Heart left ventricle (tissue), 16 donors: ENCODE results near the gene MEFV. TPM values are rescaled to one million over a fixed set of nuclear protein-coding genes. Genes with fewer than 3 reads are reported as not detected.

Experiments used
- ATAC-seq, 4 donors: fragments of 200-7000 bp; cut with Tn5 transposase; one replicate each; pipeline ENCODE4 v1.9.1; 2020 to 2022; ENCODE audit warnings: moderate library complexity in 4 of 4, mild to moderate bottlenecking in 3 of 4, moderate number of reproducible peaks in 1 of 4
- DNase-seq, 5 donors: peaks; one replicate each; pipeline ENCODE4 v3.0.0-alpha.2; 2020
- H3K27ac ChIP-seq, 12 donors: fragments of 200-600 bp; sonication (generic) in 4 of 12; one replicate each; pipeline versions ENCODE4 v1.5.0 to v1.8.0; 2016 to 2022; ENCODE audit warnings: mild to moderate bottlenecking in 2 of 12
- H3K27me3 ChIP-seq, 9 donors: fragments of 200-600 bp; sonication (generic) in 2 of 9; one replicate each; pipeline versions ENCODE4 v1.5.1 to v1.8.0; 2016 to 2022; ENCODE audit warnings: mild to moderate bottlenecking in 3 of 9
- H3K36me3 ChIP-seq, 9 donors: fragments of 200-600 bp; sonication (generic) in 2 of 9; one replicate each; pipeline versions ENCODE4 v1.5.0 to v1.8.0; 2018 to 2022; ENCODE audit warnings: mild to moderate bottlenecking in 2 of 9
- H3K4me1 ChIP-seq, 12 donors: fragments of 200-600 bp; sonication (generic) in 4 of 12; one replicate each; pipeline versions ENCODE4 v1.5.0 to v1.8.0; 2016 to 2022; ENCODE audit warnings: mild to moderate bottlenecking in 3 of 12
- H3K4me3 ChIP-seq, 12 donors: fragments of 200-600 bp; sonication (generic) in 4 of 12; one replicate each; pipeline versions ENCODE4 v1.5.0 to v1.8.0; 2017 to 2022; ENCODE audit warnings: mild to moderate bottlenecking in 9 of 12, moderate library complexity in 4 of 12
- H3K9me3 ChIP-seq, 12 donors: fragments of 200-600 bp; sonication (generic) in 4 of 12; one replicate each; pipeline versions ENCODE4 v1.5.0 to v1.8.0; 2016 to 2022; ENCODE audit warnings: mild to moderate bottlenecking in 1 of 12
- POLR2A ChIP-seq, 2 donors: fragments of 450-650 bp; IDR thresholded peaks; one replicate each; pipeline ENCODE4 v1.6.1; 2017; ENCODE audit warnings: antibody characterized with exemption in 2 of 2, mild to moderate bottlenecking in 2 of 2, moderate library complexity in 2 of 2
- WGBS, 4 donors: extraction: QIAGEN DNeasy Blood & Tissue Kit in 2 of 4; methylation state at CpG; one replicate each; pipeline versions ENCODE4 v1.1.5 to v1.1.7; 2013 to 2018; 5-methylcytosine and 5-hydroxymethylcytosine counted together
- intact Hi-C, 10 donors: fragments of 100-400 bp; cut with DNase I; formaldehyde crosslinking; loops; one replicate each; pipeline versions ENCODE4 v1.11.1 to v1.14.2; 2022
- long read RNA-seq, 3 donors: library from polyadenylated mRNA; unstranded; transcript quantifications; one replicate each; pipeline ENCODE4 v2.0.0, GENCODE V29; 2020 to 2021
- polyA plus RNA-seq, 2 donors: library from polyadenylated mRNA; stranded (reverse); fragments of 200-250 nt; gene quantifications; one replicate each; pipeline ENCODE4 v1.2.3, GENCODE V29; 2013
- total RNA-seq, 9 donors: library from RNA; depleted of rRNA in 2 of 9; stranded (reverse); fragments of >200 nt in 2 of 9; fragmentation: NEBNext Ultra II Directional in 3 of 9; extraction: Animal tissue kit (Norgen Biotek cat#: 25700) in 3 of 9; gene quantifications; one replicate each; pipeline versions ENCODE4 v1.1.0 to v1.2.4, GENCODE V29; 2016 to 2023
- TF ChIP-seq, protein P1 (sequence below), 12 donors: fragments of 200-600 bp; sonication (generic) in 4 of 12; IDR thresholded peaks; one replicate each; pipeline versions ENCODE4 v1.5.0 to v1.8.0; 2018 to 2022; ENCODE audit warnings: antibody characterized with exemption in 12 of 12, mild to moderate bottlenecking in 5 of 12
- donor health status: ischemic (EF 13 %, LVEDD 7.1; RV severe dilation, severe dysfunction).
- donor health status: healthy with polysubstance abuse.
- donor health status: DM: no; HTN: yes; CAD: no.
- donor health status: DM: no; HTN: no; CAD: no.
- donor health status: ischemic (EF 25% LVEDD 6.9; RV normal size, moderate dysfunction).
- donor health status: ischemic (EF 25% LVEDD 5.7; RV mildly dilated, moderate dysfunction).
- donor health status: healthy.
- donor health status: DM: yes; HTN: yes; CAD: no.
- donor health status: ischemic (EF 35%, LVEDD 5.7; RV mildly dilated, moderate dysfunction).
- donor health status: nonischemic (EF 11% LVEDD 7.7; RV severe dilation, severe dysfunction).
- donor health status: DM: yes; HTN: yes; CAD: no.
- donor health status: PGD.
- donor health status: ischemic (EF 29% LVEDD 5.4; RV normal size, mild dysfunction).
- donor health status: nonischemic (EF 23%, LVEDD 6.1; RV moderate dilation, normal function).

The MEFV gene, protein sequence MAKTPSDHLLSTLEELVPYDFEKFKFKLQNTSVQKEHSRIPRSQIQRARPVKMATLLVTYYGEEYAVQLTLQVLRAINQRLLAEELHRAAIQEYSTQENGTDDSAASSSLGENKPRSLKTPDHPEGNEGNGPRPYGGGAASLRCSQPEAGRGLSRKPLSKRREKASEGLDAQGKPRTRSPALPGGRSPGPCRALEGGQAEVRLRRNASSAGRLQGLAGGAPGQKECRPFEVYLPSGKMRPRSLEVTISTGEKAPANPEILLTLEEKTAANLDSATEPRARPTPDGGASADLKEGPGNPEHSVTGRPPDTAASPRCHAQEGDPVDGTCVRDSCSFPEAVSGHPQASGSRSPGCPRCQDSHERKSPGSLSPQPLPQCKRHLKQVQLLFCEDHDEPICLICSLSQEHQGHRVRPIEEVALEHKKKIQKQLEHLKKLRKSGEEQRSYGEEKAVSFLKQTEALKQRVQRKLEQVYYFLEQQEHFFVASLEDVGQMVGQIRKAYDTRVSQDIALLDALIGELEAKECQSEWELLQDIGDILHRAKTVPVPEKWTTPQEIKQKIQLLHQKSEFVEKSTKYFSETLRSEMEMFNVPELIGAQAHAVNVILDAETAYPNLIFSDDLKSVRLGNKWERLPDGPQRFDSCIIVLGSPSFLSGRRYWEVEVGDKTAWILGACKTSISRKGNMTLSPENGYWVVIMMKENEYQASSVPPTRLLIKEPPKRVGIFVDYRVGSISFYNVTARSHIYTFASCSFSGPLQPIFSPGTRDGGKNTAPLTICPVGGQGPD
- total RNA-seq (1 to 10 TPM in 4 of 9 donors, under 1 TPM in 5; 0.39 to 4.3 (median 0.91) TPM), polyA plus RNA-seq (under 1 TPM; 0.23 to 0.33 TPM)
- long read RNA-seq, donor 1: 0 reads
- long read RNA-seq, donor 2: 0 reads
- long read RNA-seq, donor 3: 0 reads

DNA sequence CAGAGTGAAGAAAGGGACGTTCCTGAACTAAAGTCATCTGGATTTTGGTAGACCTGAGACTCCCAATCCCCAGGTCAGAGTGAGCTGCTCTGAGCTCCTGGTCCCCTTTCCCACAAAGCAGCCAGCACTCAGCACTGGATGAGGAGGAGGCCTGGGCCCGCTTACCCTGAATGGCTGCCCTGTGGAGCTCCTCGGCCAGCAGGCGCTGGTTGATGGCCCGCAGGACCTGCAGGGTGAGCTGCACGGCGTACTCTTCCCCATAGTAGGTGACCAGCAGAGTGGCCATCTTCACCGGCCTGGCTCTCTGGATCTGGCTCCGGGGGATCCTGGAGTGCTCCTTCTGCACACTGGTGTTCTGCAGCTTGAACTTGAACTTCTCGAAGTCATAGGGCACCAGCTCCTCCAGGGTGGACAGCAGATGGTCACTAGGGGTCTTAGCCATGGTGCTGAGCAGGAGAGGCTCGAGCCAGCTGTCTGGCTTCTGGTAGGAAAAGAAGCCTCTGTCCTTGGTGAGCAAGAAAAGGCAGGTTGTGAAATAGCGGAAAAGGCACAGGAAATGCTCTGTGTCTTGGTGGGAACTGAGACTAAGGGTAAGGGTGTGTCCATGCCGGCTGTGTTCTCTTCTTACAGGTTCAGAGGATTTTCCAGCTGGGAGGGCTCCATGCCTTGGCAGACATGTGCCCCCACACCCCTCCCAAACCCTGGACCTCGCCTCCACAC is at the start of gene MEFV:
MEFV (minus strand) TSS at position 488 of the 720 bp plus-strand sequence; CDS start at position 442, 46 bp downstream.
- no peak for TF ChIP-seq POLR2A (IDR thresholded peaks at IDR 0.05)
- TF ChIP-seq, protein P1, sequence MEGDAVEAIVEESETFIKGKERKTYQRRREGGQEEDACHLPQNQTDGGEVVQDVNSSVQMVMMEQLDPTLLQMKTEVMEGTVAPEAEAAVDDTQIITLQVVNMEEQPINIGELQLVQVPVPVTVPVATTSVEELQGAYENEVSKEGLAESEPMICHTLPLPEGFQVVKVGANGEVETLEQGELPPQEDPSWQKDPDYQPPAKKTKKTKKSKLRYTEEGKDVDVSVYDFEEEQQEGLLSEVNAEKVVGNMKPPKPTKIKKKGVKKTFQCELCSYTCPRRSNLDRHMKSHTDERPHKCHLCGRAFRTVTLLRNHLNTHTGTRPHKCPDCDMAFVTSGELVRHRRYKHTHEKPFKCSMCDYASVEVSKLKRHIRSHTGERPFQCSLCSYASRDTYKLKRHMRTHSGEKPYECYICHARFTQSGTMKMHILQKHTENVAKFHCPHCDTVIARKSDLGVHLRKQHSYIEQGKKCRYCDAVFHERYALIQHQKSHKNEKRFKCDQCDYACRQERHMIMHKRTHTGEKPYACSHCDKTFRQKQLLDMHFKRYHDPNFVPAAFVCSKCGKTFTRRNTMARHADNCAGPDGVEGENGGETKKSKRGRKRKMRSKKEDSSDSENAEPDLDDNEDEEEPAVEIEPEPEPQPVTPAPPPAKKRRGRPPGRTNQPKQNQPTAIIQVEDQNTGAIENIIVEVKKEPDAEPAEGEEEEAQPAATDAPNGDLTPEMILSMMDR (IDR thresholded peaks at IDR 0.05): no peak
- peak in 1 of 5 donors; percentile 24 for DNase-seq
- Histone ChIP-seq H3K27me3 (peaks cover 0 to 20% (median 0%) of the 10 kb centered on the region in 9 donors), H3K9me3 (no peaks in the 10 kb centered on the region), H3K4me3 (peak within 1 kb of the TSS in 4 of 12 donors; percentile 1 to 53 (median 14)), H3K36me3 (no peaks in the 10 kb centered on the region), H3K4me1 (peaks cover 0 to 33% (median 0%) of the 10 kb centered on the region in 12 donors), H3K27ac (peak within 1 kb of the TSS in 1 of 12 donors; percentile 82)
- 73 to 83% (median 81%) methylated on average over 12 to 14 of the region's 14 CpGs for whole genome bisulfite sequencing, 4 donors
- peak in 3 of 4 donors; percentile 40 to 77 (median 51) for ATAC-seq
- intact Hi-C loops: no loop called here

DNA sequence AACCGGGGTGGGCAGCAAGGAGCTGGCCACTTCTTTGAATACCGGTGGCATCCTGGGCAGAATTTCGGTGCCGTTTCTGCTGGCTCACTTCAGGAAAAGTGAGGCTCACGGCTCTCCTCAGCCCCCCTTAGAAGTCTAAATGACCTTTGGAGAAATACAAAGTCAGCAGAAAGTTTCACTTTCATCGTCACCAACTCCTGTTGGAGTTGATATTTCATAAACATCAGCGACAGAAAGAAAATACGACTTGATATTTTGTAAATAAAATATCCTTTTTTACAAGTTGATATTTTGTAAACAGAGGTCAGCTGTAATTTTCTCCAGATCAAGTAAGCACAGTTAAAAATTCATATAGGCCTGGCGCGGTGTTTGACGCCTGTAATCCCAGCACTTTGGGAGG is 49.6 kb upstream of the MEFV start:
- Histone ChIP-seq H3K9me3 (peaks cover 0 to 92% (median 59%) of the 10 kb centered on the region in 12 donors), H3K4me1 (peaks cover 0 to 25% (median 18%) of the 10 kb centered on the region in 12 donors), H3K27me3 (no peaks in the 10 kb centered on the region), H3K4me3 (peak overlapping the region; percentile 52 to 92 (median 73)), H3K36me3 (peaks cover 0 to 68% (median 19%) of the 10 kb centered on the region in 9 donors), H3K27ac (peak overlapping the region in 11 of 12 donors; percentile 88 to 98 (median 95))
- TF ChIP-seq, protein P1 (IDR thresholded peaks at IDR 0.05): no peak
- no peak for TF ChIP-seq POLR2A (IDR thresholded peaks at IDR 0.05)
- no peak for ATAC-seq
- no peak for DNase-seq
- 55 to 79% (median 56%) methylated on average over 9 to 11 of the region's 11 CpGs for WGBS, 4 donors
- intact Hi-C loops: loop anchor here in 6 of 10 donors (5.0 to 10.0 kb wide), 8 partner anchors 39 to 199 kb away; partner anchors contain the start of genes CLUAP1 (in 2 of the 6), ZNF174 (in 1 of the 6) and ZSCAN32 (in 1 of the 6)

DNA sequence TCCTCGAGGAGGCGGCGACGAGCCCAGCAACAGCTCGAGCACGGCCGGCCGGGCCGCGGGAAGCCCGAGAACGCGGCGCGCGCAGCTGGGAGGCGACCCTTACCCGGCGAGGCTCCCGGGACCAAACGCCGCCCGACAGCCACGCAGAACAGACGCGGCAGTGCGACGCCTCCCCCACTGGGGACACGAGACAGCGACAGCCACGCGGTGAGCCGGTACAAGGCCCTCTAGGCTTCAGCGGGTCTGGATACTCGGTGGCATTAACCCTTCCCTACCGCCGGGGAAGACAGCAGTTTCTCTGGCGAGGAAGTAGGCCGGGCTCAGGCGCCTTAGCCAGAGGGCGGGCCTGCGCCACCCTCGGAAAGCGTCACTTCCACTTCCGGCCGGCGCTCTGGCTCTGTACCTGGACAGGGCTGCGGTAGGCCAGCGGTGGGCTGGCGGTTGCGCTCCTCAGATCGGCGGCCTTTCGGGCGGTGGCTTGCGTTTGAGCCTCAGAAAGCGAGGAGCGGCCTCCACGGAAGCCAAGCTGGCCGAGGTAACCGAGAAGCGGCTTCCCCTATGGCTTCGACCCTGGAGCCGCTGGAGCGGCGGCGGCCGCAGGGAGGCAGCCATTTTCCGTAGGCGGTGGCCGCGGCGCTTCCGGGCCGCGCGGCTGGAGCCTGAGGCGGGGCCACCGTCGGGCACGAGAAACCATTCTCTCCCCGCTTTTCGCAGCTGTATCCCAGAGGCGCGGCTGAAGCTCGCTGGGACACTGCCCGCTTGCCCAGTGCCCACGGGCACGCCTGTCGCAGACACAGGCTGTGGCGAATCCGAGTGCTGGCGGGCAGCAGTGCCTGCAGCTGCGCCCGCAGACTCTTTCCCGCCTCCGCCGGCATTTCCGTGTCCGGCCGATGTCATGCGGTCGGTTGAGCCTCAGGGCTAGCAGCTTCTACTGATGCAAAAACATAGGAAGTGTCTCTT is 49.0 kb upstream of the MEFV start, which contains the start of the genes TIGD7 and ZNF75A:
TIGD7 (minus strand) TSS at position 322 of the 960 bp plus-strand sequence. CDS start 4,816 bp downstream, outside the sequence.
ZNF75A (plus strand) TSS at position 389 of the 960 bp plus-strand sequence. CDS start 2,932 bp downstream, outside the sequence.
- H3K27ac ChIP-seq: peak within 1 kb of the TSS; percentile 74 to 98 (median 94)
- no peaks in the 10 kb centered on the region for H3K27me3 ChIP-seq
- peak; percentile 98 to 100 (median 99) for ATAC-seq
- intact Hi-C loops: loop anchor here in 6 of 10 donors (1.0 to 10.0 kb wide), 14 partner anchors 22 to 199 kb away; partner anchors contain the start of genes CLUAP1 (in 2 of the 6), ZNF263 (in 2 of the 6), ZNF174 (in 1 of the 6) and ZSCAN32 (in 1 of the 6)
- DNase-seq: peak; percentile 89 to 93 (median 92)
- peak within 1 kb of the TSS; percentile 52 to 92 (median 73) for H3K4me3 ChIP-seq
- TF ChIP-seq POLR2A (IDR thresholded peaks at IDR 0.05): peak in 1 of 2 donors; percentile 80
- TF ChIP-seq, protein P1 (IDR thresholded peaks at IDR 0.05): peak in 7 of 12 donors; percentile 5 to 45 (median 23)
- H3K9me3 ChIP-seq: peaks cover 0 to 92% (median 60%) of the 10 kb centered on the region in 12 donors
- peaks cover 0 to 25% (median 18%) of the 10 kb centered on the region in 12 donors for H3K4me1 ChIP-seq
- 1 to 4% (median 1%) methylated on average over 42 to 103 of the region's 103 CpGs for WGBS, 4 donors
- peaks cover 0 to 70% (median 22%) of the 10 kb centered on the region in 9 donors for H3K36me3 ChIP-seq
